Stimulated activated CD4-positive, alpha-beta T cell treated with anti-CD3 and anti-CD28 coated beads, Interleukin-4, amount 100 ng/mL, for 4 hours (primary cell): ENCODE measurements around the gene FAM13C.

Experiments used
- DNase-seq, 2 experiments: peaks; one replicate each; pipeline ENCODE4 v3.0.0-alpha.2; 2020

Gene FAM13C

GRCh38 chr10:59312247-59312646 is 50.1 kb downstream of the FAM13C start:
- DNase-seq, result no peak

- no peak for DNase-seq
Measured at GRCh38 chr10:59311025-59311424, 51.3 kb downstream of the FAM13C start.

GRCh38 chr10:59310324-59310914 is 51.9 kb downstream of the FAM13C start:
- DNase-seq, result no peak

DNA sequence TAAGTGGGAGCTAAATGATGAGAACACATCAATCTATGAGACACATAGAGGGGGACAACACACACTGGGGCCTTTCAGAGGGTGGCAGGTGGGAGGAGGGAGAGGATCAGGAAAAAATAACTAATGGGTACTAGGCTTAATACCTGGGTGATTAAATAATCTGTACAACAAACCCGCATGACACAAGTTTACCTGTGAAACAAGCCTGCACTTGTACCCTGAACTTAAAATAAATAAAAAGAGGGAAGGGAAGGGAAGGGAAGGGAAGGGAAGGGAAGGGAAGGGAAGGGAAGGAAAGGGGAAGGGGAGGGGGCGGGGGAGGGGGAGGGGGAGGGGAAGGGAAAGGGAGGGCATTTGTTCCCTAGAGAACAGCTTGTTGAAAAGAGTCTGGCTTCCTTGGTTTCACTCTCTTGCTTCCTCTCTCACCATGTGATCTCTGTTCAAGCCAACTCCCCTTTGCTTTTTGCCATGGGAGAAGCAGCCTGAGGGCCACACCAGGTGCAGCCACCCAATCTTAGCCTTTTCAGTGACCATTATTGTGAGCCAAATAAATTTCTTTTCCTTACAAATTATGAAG is 57.7 kb downstream of the FAM13C start:
- DNase-seq, result no peak

- DNase-seq, result no peak
Measured at GRCh38 chr10:59303018-59303417, 59.3 kb downstream of the FAM13C start.

DNA sequence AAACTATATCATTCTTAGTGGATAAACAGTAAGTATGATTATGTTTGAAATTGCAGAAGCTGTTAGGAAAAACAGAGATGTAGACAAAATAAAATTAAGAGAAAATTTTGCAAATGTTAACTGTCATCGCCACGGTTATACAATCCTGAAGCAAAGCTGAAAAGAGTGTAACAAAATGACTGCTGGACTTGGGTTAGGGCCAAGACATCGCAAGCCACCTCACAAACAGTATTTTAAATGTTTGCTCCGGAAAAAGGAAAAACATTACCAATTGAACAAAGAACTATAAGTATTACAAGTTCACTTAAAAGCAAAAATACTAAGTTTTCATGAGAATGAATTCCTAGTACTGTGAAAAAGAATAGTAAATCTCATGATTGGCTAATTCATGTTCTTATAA is 60.0 kb downstream of the FAM13C start:
- DNase-seq, result no peak

- DNase-seq, result no peak
Measured at GRCh38 chr10:59301067-59301754, 61.1 kb downstream of the FAM13C start.

GRCh38 chr10:59300386-59300785 is 62.0 kb downstream of the FAM13C start:
- DNase-seq, result no peak

DNA sequence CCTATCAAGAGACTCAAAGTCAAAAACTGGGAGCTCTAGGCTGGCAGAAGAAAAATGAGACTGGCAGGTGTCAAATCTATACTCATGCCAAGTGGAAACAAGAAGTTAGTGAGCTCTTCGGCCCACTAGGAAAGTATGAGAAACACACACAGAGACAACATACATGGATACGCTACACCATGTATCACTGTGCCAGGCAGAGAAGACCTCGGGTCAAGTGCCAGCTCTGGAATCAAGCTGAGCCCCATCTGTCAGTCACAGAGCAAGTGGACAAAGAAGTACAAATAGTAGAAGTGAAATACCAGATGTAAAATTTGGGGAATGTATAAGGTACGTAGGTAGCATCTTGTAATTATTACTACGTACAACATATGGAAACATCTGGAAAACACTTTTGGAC is 62.4 kb downstream of the FAM13C start:
- DNase-seq, result no peak

GRCh38 chr10:59290448-59290847 is 71.9 kb downstream of the FAM13C start:
- DNase-seq, result no peak

GRCh38 chr10:59289853-59290252 is 72.5 kb downstream of the FAM13C start:
- no peak for DNase-seq

GRCh38 chr10:59287587-59288255 is 74.6 kb downstream of the FAM13C start:
- no peak for DNase-seq

GRCh38 chr10:59285848-59286247 is 76.5 kb downstream of the FAM13C start:
- DNase-seq, result no peak

- DNase-seq, result no peak
Measured at GRCh38 chr10:59285073-59285472, 77.3 kb downstream of the FAM13C start.

DNA sequence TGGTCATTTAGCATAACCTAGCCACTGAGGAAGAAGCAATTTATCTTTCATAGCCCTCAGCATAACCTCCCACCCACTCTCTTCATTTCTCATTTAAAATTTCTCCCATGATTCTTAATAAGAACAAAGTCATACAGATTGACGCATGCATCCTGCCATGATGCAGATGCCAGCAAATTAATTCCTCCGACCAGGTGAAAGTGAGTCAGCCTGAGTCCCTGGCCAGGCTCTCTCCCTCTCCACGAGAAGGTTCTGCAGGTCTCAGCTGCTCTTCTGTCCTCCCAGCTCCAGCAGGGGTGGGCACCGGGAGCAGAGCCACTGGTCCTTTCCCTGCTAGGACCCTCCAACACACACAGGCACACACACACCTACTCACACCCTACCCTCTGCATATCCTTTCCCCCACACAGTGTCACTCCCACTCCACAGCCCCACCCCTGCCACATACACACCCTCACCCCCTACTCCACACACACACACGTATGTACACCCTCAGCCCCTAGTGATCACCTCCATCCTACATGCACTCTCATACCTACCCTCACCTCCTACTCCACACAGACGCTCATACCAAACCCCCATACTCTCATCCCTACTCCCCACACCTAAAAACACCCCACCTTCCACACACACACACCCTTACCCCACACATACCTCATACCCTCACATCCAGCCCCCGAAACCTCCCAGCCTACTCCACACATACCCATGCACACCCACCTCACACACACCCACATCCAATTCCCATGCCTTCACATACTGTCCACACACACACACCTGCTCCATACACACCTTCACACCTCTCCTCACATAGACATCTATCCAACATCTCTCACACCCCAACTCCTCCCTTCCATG is 78.0 kb downstream of the FAM13C start:
- DNase-seq, result no peak

GRCh38 chr10:59283456-59284091 is 78.8 kb downstream of the FAM13C start:
- no peak for DNase-seq

- DNase-seq, result no peak
Measured at GRCh38 chr10:59281861-59282260, 80.5 kb downstream of the FAM13C start.

GRCh38 chr10:59279991-59280505 is 82.3 kb downstream of the FAM13C start:
- no peak for DNase-seq

DNA sequence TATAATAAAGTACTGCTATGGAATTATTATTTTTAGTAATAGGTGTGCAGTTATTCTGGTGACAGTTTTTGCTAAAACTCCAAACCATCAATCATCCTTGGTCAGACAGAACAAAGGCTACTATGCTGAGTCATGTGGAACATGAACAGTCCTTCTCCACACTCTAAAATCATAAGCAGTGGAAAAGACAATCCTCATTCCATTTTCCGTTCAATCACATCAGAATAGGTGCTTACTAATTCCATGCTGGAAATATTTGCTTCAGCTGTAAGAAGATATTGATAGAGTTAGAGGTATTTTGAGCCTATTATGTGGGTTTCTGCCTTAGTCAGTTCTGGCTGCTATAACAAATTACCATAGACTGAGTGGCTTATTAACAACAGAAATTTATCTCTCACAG is 82.9 kb downstream of the FAM13C start:
- no peak for DNase-seq

DNA sequence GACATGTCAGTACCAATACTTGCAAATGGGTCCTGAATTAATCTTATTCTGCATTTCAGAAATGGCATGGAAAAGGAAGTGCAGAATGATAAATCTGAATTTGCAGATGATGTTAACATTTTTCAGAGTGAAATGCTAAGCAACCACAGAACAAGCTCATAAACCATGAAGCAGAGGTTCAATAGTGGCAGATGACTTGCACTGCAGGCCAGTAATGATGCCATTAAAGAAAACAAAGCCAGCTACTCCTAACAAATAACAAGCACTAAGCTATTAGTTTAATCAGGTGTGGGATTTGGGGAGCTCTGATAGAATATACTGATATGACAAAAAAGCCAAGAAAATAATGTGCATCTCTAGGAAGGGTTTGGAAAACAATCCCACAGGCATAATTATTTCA is 85.4 kb downstream of the FAM13C start:
- DNase-seq, result no peak

DNA sequence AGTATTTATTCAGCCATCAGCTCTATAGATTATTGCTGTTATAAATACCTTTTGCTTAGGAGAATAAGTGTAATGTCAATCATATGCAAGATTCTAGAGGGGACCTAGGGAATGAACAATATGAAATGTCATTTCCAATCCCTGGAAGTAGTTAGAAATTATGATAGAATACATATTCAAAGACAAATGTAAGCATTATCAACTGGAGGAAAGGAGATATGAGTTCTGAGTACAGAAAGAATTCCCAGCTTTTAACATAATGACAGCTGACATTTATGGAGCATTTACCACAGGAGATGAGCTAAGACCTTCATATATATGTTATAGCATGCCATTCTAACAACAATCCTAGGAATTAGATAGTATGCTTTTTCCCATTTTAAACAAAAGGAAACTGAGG is 86.2 kb downstream of the FAM13C start:
- no peak for DNase-seq

GRCh38 chr10:59273445-59273844 is 88.9 kb downstream of the FAM13C start:
- DNase-seq, result no peak
